GM19463 (cell line): ENCODE data around the gene SKP2.
"Not testable (repeated sequence)": the region's sequence is repeated elsewhere in the genome, so short reads cannot be mapped to it uniquely, and the experiment has no call there.

Experiments used
- ATAC-seq: cut with Tn5 transposase; IDR thresholded peaks from one replicate; pipeline ENCODE4 v1.9.1; 2021; ENCODE audit warnings: mild to moderate bottlenecking, moderate library complexity; ENCODE audit not compliant: unreplicated experiment

Gene SKP2

GRCh38 chr5:36156121-36156601, 4.2 kb downstream of the SKP2 start:
- no peak for ATAC-seq

- ATAC-seq, result no peak
Observed at GRCh38 chr5:36156619-36157018, 4.7 kb downstream of the SKP2 start.

- ATAC-seq, result no peak
Observed at GRCh38 chr5:36158144-36158543, 6.2 kb downstream of the SKP2 start.

- ATAC-seq, result no peak
Observed at GRCh38 chr5:36160617-36161016, 8.7 kb downstream of the SKP2 start.

GRCh38 chr5:36161361-36161760, 9.4 kb downstream of the SKP2 start:
- no peak for ATAC-seq

GRCh38 chr5:36162810-36163486, 11.0 kb downstream of the SKP2 start:
- ATAC-seq, result no peak

GRCh38 chr5:36164461-36164860, 12.6 kb downstream of the SKP2 start:
- ATAC-seq, result no peak

- no peak for ATAC-seq
Observed at GRCh38 chr5:36168737-36169136, 16.8 kb downstream of the SKP2 start.

- ATAC-seq, result no peak
Observed at GRCh38 chr5:36170832-36171424, 19.0 kb downstream of the SKP2 start.

- ATAC-seq, result no peak
Observed at GRCh38 chr5:36172599-36172998, 20.7 kb downstream of the SKP2 start.

GRCh38 chr5:36173426-36173825, 21.5 kb downstream of the SKP2 start:
- ATAC-seq, result no peak

- no peak for ATAC-seq
Observed at GRCh38 chr5:36174119-36174518, 22.2 kb downstream of the SKP2 start.

- no peak for ATAC-seq
Observed at GRCh38 chr5:36175043-36175442, 23.1 kb downstream of the SKP2 start.

- peak; percentile 98 for ATAC-seq
Observed at GRCh38 chr5:36177154-36177553, 25.2 kb downstream of the SKP2 start.

GRCh38 chr5:36177715-36178523, 26.0 kb downstream of the SKP2 start:
- no peak for ATAC-seq

- ATAC-seq, result no peak
Observed at GRCh38 chr5:36178524-36178890, 26.6 kb downstream of the SKP2 start.

GRCh38 chr5:36179950-36180349, 28.0 kb downstream of the SKP2 start:
- ATAC-seq, result no peak

- ATAC-seq, result no peak
Observed at GRCh38 chr5:36180556-36181350, 28.8 kb downstream of the SKP2 start.

GRCh38 chr5:36181774-36182173, 29.9 kb downstream of the SKP2 start:
- ATAC-seq, result no peak

GRCh38 chr5:36184408-36184807, 32.5 kb downstream of the SKP2 start:
- ATAC-seq, result not testable (repeated sequence)

GRCh38 chr5:36193746-36194145, 41.8 kb downstream of the SKP2 start:
- ATAC-seq, result no peak
